ENCODE results near the gene GID8. TPM values are rescaled to one million over a fixed set of nuclear protein-coding genes. Genes with fewer than 3 reads are reported as not detected.

Gene GID8
- total RNA-seq, 1 experiment from 2014 or later = 35.6 TPM

DNA sequence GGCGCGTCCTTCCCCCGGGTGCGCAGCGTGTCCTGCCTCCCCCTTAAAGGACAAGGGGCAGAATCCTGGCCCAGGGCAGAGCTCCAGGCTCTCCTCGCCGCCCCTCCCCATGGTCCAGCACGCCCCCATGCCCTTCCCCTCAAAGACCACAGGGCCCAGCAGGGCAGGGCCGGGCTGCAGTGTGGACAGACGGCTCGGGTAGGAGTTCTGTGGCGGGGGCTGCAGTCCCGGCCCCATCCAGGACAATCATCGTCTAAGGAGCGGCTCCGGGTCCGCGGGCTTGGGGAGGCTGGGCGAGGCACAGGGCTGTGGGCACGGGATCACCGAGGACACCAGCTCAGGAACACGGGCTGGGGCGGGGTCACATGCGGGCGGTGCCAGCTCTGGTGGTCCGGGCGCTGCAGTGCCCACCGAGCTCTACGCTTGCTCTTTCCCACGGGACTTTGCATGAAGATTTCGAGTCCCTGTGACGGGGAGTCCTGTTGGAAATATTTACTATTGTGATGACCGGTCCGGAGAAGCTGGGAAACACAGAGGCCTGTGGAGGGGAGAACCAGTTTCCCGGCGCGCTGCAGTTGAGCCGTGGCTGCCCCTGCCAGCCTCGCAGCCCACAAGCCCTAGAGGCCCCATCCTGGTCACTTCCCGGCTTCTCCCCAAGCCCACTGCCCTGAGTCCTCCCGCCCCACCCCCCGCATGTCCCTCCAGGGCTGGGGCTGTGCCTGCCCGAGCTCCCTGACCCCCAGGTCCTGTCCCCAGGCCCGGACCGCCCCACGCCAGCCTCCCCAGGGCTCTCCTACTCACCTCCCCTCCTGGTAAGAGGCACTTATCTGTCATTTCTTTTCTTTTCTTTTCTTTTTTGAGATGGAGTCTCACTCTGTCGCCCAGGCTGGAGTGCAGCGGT lies 35.1 kb downstream of the GID8 start:
- Histone ChIP-seq H3K4me1 (ENCODE audit: control insufficient read depth in 1 of 2, insufficient read depth in 2 of 2, low read length in 2 of 2) (peaks cover 9 to 18% of the 10 kb centered on the region in 2 experiments; a peak in 3 of 4 replicates), H3K9ac (ENCODE audit: low read length) (peak overlapping the region; percentile 39; the same call in 1 of the 2 replicates), H3K27ac (ENCODE audit: low read depth, low read length) (no peak overlapping the region; the same call in 1 of the 2 replicates), H3K27me3 (ENCODE audit: insufficient read depth, low read length) (no peaks in the 10 kb centered on the region), H3K36me3 (ENCODE audit: control insufficient read depth in 1 of 2, insufficient read depth in 2 of 2, low read length in 2 of 2) (no peaks in the 10 kb centered on the region), H3K4me3 (replicated peaks in 1 of 2; ENCODE audit: low read depth in 1 of 2, low read length in 2 of 2) (peak overlapping the region; percentile 35 to 47), H2AFZ (ENCODE audit: low read depth, low read length, poor library complexity, severe bottlenecking) (no peak overlapping the region), H3K79me2 (ENCODE audit: insufficient read depth, low read length) (no peaks in the 10 kb centered on the region), H3K9me2 (ENCODE audit: insufficient read depth) (no peaks in the 10 kb centered on the region), H3K4me2 (ENCODE audit: low read length) (peak overlapping the region; percentile 80), H3K9me3 (ENCODE audit: control insufficient read depth in 1 of 2, insufficient read depth in 1 of 2, low read depth in 1 of 2, low read length in 2 of 2) (no peaks in the 10 kb centered on the region), H4K20me1 (ENCODE audit: insufficient read depth) (no peaks in the 10 kb centered on the region)
- no peak for ATAC-seq
- no TSS peak for BruUV-seq (replicated peaks)
- DNase-seq (ENCODE audit: low read depth, low spot score) = no peak
- CTCF ChIA-PET = interaction anchor here (0.6 to 1.8 kb wide), 13 partner anchors 7 to 242 kb away, joined by 3 to 27 read pairs (median 4); no protein-coding TSS in a partner anchor
- POLR2A ChIA-PET = interaction anchor here (0.9 to 1.4 kb wide), 3 partner anchors 14 to 301 kb away, joined by 3 to 5 read pairs (median 3); no protein-coding TSS in a partner anchor
- RAD21 ChIA-PET (ENCODE audit: low non-redundant PET in 1 of 2, low total read pairs in 2 of 2, uncharacterized antibody in 2 of 2, unreplicated experiment in 2 of 2) = interaction anchor here (1.0 to 1.4 kb wide), 3 partner anchors 36 to 200 kb away, joined by 6 to 13 read pairs (median 10); no protein-coding TSS in a partner anchor
- TF ChIP-seq POLR2AphosphoS5 (IDR thresholded peaks at IDR 0.05; ENCODE audit: low read depth, low read length) (no peak), CTCF (IDR thresholded peaks at IDR 0.05 in 2 of 3, conservative IDR thresholded peaks at IDR 0.05 in 1 of 3; ENCODE audit: borderline replicate concordance in 1 of 3, insufficient read depth in 1 of 3, low read depth in 2 of 3, low read length in 2 of 3) (no peak), SP1 (IDR thresholded peaks at IDR 0.05; ENCODE audit: low read depth) (no peak), EZH2phosphoT487 (IDR thresholded peaks at IDR 0.05; ENCODE audit: borderline replicate concordance) (no peak), JUND (IDR thresholded peaks at IDR 0.05) (no peak), RAD21 (IDR thresholded peaks at IDR 0.05; ENCODE audit: low read depth) (no peak), FOSL1 (IDR thresholded peaks at IDR 0.05; ENCODE audit: low read depth) (no peak), EGR1 (IDR thresholded peaks at IDR 0.05; ENCODE audit: low read depth) (no peak), SIN3A (IDR thresholded peaks at IDR 0.05; ENCODE audit: low read depth) (no peak), REST (IDR thresholded peaks at IDR 0.05; ENCODE audit: low read depth) (no peak), CEBPB (IDR thresholded peaks at IDR 0.05; ENCODE audit: low read depth) (no peak), SRF (IDR thresholded peaks at IDR 0.05; ENCODE audit: low read depth) (no peak), TCF7L2 (IDR thresholded peaks at IDR 0.05; ENCODE audit: borderline replicate concordance, extremely low read depth, insufficient read depth, insufficient read length) (no peak), ELF1 (IDR thresholded peaks at IDR 0.05; ENCODE audit: borderline replicate concordance, low read depth) (no peak), ZNF274 (IDR thresholded peaks at IDR 0.05; ENCODE audit: low read depth, low read length) (no peak), YY1 (IDR thresholded peaks at IDR 0.05; ENCODE audit: extremely low read depth, insufficient replicate concordance, low read depth, low read length) (no peak)
- TF ChIP-seq, protein P1, sequence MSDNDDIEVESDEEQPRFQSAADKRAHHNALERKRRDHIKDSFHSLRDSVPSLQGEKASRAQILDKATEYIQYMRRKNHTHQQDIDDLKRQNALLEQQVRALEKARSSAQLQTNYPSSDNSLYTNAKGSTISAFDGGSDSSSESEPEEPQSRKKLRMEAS (IDR thresholded peaks at IDR 0.05) = no peak
- TF ChIP-seq, protein P2, sequence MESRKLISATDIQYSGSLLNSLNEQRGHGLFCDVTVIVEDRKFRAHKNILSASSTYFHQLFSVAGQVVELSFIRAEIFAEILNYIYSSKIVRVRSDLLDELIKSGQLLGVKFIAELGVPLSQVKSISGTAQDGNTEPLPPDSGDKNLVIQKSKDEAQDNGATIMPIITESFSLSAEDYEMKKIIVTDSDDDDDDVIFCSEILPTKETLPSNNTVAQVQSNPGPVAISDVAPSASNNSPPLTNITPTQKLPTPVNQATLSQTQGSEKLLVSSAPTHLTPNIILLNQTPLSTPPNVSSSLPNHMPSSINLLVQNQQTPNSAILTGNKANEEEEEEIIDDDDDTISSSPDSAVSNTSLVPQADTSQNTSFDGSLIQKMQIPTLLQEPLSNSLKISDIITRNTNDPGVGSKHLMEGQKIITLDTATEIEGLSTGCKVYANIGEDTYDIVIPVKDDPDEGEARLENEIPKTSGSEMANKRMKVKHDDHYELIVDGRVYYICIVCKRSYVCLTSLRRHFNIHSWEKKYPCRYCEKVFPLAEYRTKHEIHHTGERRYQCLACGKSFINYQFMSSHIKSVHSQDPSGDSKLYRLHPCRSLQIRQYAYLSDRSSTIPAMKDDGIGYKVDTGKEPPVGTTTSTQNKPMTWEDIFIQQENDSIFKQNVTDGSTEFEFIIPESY (IDR thresholded peaks at IDR 0.05; ENCODE audit: extremely low read depth, insufficient replicate concordance, low read length) = no peak
- intact Hi-C loops (cut with micrococcal nuclease) = loop anchor here (1.0 kb wide), 1 partner anchor 36 kb away; no protein-coding TSS in a partner anchor
